Measurements from ENCODE around the gene FPGS.

GRCh38 chr9:127808347-127809001 is 5.8 kb downstream of the FPGS start:
- no peak for TF ChIP-seq EZH2 (IDR thresholded peaks at IDR 0.05; ENCODE audit: borderline replicate concordance, low read length)
- no peak for TF ChIP-seq CTCF (IDR thresholded peaks at IDR 0.05; ENCODE audit: low read length)
